Stimulated activated CD8-positive, alpha-beta memory T cell treated with anti-CD3 and anti-CD28 coated beads, Interleukin-7, amount 100 ng/mL, for 48 hours (primary cell): ENCODE results near the gene DOK5.

Experiments used
- DNase-seq, 2 donors: peaks; one replicate each; pipeline ENCODE4 v3.0.0-alpha.2; 2020; ENCODE audit warnings: low read depth in 1 of 2; ENCODE audit errors: extremely low read depth in 1 of 2

The DOK5 gene

GRCh38 chr20:54642864-54643667 is 167.7 kb downstream of the DOK5 start:
- no peak for DNase-seq

GRCh38 chr20:54643761-54644160 is 168.4 kb downstream of the DOK5 start:
- no peak for DNase-seq

GRCh38 chr20:54645445-54646155 is 170.2 kb downstream of the DOK5 start:
- DNase-seq, result no peak

- DNase-seq, result no peak
Observed at GRCh38 chr20:54646156-54646517, 170.7 kb downstream of the DOK5 start.

- no peak for DNase-seq
Observed at GRCh38 chr20:54648421-54649142, 173.2 kb downstream of the DOK5 start.

- DNase-seq, result peak in 1 of 2 donors; percentile 26
Observed at GRCh38 chr20:54649511-54649962, 174.1 kb downstream of the DOK5 start.

- no peak for DNase-seq
Observed at GRCh38 chr20:54650052-54650719, 174.8 kb downstream of the DOK5 start.

GRCh38 chr20:54651252-54651651 is 175.9 kb downstream of the DOK5 start:
- DNase-seq, result no peak

GRCh38 chr20:54654450-54654849 is 179.1 kb downstream of the DOK5 start:
- DNase-seq, result no peak

- no peak for DNase-seq
Observed at GRCh38 chr20:54657268-54657826, 182.0 kb downstream of the DOK5 start.

- DNase-seq, result no peak
Observed at GRCh38 chr20:54658525-54658924, 183.1 kb downstream of the DOK5 start.

GRCh38 chr20:54661265-54661664 is 185.9 kb downstream of the DOK5 start:
- DNase-seq, result no peak

GRCh38 chr20:54661880-54662465 is 186.6 kb downstream of the DOK5 start:
- DNase-seq, result no peak

GRCh38 chr20:54665812-54666211 is 190.4 kb downstream of the DOK5 start:
- DNase-seq, result no peak

- no peak for DNase-seq
Observed at GRCh38 chr20:54668271-54669039, 193.1 kb downstream of the DOK5 start.

- DNase-seq, result no peak
Observed at GRCh38 chr20:54669040-54669363, 193.6 kb downstream of the DOK5 start.

- no peak for DNase-seq
Observed at GRCh38 chr20:54678253-54678652, 202.9 kb downstream of the DOK5 start.

- no peak for DNase-seq
Observed at GRCh38 chr20:54680439-54680838, 205.0 kb downstream of the DOK5 start.

- no peak for DNase-seq
Observed at GRCh38 chr20:54680872-54681619, 205.7 kb downstream of the DOK5 start.
